Activated CD4-positive, CD25-positive, alpha-beta regulatory T cell (primary cell): ENCODE results near the gene CELF1.

Experiments used
- DNase-seq, 4 experiments: peaks; one replicate each; lab custom pipeline; 2025; lab: John Stamatoyannopoulos, UW

CELF1 gene

DNA sequence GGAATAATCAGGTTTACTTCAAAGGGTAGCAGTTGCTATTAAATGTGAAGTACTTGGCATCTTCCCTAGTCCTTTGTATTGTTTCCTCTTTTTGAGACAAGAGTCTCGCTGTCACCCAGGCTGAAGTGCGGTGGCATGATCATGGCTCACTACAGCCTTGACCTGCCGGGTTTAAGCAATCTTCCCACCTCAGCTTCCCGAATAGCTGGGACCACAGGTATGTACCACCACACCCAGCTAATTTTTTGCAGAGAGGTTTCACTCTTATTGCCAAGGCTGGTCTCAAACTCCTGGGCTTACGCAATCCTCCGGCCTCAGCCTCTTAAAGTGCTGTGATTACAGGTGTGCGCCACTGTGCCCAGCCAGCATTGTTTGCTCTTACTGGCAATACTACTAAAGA, 67.8 kb downstream of the CELF1 start:
- DNase-seq = no peak

DNA sequence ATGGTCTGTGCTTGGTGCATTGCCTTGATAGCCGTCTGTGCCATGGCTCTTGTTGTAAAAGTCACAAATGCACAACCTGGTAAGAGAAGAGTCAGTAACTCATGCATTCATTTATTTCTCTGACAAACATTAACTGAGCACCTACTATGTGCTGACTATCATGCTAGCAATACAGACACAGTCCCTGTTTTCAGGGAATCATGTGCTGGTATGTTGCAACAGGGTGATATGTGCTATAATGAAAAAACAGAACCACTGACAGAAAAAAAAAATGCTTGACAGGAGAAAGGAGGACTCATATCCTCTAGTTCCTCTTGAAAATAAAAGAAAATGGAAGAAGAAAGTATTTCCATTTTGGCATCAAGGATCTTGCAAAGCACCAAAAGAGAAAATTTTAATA, 69.5 kb downstream of the CELF1 start:
- no peak for DNase-seq

DNA sequence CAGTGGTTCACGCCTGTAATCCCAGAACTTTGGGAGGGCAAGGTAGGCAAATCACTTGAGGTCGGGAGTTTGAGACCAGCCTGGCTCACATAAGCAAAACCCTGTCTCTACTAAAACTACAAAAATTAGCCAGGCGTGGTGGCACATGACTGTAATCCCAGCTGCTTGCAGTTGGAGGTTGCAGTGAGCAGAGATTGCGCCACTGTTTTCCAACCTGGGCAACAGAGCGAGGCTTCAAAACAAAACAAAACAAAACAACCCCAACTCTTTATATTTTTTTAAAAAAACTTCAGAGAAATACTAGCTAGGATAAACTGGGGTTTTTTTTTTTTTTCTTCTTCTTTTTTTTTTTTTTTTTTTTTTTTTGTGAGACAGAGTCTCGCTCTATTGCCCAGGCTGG, 72.2 kb downstream of the CELF1 start:
- DNase-seq = no peak

DNA sequence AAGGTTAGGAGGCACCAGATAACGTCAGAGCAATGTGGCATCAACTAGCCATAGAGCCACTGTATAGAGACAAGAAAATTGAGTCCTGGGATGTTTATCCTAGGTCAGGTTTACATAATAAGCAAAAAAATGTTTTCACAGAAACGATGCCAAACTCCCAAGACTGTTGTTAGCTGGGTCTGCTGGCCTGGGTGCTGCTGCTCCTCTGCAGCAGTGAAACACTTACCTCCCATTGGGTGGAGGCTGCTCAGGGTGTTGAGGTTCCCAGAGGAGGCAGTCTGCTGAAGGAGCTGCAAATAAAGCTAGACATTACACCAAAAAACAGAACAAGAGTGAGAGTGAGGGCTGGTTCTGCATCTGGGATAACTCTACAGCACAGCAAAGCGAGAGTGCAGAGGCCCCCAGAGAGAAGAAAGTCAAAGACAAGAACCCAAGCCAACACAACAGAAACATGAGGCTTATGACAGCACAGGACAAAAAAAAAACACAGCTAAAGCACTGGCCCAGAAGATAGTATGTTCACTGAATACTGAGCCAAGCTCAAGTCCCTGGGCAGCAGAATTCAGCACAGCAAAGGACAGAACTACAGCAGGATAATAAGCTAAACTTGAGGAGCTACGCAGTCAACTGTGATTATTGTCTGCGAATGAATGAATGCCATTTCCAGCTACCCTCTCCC, 74.1 kb downstream of the CELF1 start:
- DNase-seq = no peak

DNA sequence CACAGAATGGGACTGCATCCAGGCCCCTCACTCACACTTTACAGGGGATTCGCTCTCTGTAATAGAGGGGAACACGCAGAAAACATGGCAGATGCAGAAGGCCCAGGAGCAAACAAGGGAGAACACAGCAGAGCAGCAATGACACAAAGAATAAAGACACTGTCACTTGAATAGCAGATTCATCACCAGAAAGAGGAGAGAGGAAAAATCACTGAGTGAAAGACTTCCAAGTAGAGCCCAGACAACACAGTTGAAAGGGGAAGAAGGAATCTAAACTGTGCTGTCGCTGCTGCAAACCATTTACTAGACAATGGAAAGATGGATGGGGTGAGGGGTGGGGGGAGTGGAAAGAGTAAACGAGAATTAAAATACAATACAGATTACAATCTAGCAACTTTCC, 75.2 kb downstream of the CELF1 start:
- DNase-seq = no peak

DNA sequence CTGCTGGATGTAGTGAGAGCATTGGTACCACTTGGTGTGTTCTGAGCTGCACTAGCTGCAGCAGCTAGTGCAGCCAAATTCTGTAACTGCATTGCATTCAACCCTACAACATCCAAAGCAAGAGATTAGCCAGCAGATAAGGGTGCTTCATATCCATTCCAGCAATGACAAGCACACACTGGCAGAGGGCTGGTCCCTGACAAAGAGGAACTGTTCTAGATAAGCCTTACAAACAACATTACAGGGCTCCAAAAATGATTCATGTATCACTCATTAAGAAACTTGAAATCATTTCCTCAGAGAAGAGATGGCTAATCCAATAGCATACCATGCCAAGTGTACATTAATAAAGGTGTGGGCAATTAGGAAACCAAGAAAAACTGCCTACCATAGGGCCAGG, 75.6 kb downstream of the CELF1 start:
- no peak for DNase-seq

DNA sequence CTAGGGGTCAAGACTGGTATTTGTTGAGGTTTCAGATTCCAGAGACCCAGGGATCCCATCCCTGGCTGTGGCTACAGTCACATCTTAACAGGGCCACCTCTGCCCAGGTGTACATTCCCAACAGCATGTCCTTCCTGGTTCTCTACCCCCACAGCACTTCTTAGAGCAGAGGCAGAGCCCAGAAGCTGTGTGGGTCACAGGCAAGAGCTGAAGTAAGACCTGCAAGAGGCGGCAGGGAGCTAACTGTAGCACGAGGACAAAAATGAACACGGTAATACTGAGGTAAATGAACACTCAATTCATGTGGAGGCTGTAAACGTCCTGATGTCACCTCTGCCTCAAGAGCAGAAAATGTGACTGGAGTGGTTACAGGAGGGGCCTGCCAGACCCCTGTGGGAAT, 82.3 kb downstream of the CELF1 start:
- DNase-seq = no peak

DNA sequence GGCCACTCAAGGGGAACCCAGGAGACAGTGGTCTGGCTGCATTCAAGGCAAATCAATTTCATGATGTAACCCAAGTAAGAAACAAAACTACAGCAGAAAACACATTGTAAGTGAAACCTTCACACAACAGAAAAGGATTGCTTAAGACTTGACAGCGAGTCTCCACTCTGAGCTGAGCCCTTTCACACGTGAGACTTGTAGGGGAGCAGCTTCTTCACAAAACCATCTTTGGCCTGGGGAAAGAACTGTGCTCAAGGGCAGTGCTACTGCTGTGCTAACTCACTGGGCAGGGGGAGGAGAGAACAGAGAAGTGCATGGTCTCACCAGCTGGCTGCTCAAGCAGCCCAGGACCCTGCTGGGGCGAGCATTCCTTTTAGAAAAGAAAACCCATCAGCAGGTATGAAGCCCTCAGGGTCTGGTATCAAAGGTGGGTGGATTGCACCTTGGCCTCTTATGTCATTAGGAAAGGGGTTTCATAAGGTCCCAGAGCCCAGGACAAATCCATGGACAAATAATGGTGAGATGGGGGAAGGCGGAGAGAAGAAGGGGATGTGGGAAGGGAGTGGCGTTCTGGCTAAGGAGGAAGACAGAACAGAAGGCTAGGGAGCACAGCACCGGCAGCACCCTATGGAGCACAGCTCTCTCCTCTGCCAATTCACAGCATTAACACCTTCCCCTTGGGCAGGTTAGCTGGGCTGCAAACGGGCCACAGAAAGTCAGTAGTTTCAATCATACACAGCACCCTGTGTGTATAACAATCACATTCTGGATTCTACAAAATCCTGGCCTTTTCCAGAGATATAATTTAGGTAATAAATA, 83.4 kb downstream of the CELF1 start:
- DNase-seq = no peak

DNA sequence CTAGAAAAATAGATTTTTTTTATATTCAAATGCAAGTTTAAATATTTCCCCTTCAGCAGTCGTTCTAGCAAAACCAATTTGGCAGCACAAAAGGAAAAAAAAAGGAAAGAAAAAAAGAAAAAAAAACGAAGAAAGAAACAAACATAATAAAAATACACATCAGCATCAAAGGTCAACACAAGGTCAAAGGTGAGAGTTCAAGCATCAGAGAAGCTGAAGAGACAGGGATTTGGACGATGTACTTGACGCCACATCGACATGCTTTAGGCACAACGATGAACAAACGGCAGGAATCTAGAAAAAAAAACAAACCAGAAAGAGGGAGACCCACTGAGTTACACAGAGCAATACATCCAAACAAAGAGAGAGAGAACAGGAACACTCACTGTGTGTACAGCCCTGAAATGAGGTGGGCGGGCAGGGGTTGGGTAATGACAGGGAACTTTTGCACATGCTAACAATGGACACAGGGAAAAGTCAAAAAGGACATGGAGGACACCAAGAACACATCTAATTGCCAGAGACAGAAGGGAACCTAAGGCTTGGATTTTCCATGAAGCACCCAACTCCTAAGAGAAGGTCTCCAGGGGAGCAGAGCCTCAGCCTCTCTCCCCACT, 84.2 kb downstream of the CELF1 start:
- no peak for DNase-seq

DNA sequence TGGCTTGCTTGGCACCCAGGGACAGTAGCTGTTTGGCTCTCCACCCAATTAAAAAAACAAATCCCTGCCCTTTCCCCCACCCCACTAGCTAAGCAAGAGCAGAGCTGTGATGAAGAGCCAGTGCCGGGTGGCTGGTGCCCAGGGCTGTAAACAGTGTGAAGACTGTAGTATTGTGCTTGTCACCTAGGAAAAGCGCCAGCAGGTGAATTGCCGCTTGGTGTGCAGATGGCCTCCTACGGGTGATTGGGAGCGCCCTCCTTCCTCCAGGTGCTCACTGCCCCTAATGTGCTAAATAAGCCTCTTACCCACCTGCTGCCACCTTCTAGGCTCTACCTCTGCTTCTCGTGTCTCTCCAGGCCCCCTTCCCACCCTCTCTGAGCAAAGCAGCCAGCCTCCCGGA, 85.6 kb downstream of the CELF1 start:
- DNase-seq = no peak

DNA sequence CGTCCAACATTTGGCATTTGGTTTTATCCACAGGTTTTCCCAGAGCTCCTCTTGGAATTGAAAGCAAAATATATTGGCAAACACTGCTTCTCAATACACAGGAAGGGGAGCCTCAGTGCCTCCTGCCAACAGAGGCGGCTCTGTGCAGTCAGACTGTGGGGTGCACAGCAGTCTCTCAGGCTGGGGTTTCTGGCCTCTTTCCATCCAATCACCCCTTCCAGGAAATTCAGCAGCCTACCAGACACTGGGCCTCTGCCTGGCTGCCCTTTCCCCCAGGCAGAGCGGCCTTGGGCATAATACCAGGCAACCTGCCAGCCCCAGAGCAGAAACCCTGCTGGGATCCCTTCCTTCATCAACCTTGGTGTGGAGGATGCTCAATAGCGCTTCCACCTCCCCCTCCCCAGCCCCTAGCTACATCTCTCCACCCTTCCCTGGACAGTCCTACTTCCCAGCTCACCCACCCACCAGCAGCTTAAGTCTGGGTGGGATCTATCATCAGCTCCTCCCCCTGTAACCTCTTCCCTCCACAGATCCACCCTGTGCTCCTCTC, 86.2 kb downstream of the CELF1 start:
- DNase-seq = no peak

DNA sequence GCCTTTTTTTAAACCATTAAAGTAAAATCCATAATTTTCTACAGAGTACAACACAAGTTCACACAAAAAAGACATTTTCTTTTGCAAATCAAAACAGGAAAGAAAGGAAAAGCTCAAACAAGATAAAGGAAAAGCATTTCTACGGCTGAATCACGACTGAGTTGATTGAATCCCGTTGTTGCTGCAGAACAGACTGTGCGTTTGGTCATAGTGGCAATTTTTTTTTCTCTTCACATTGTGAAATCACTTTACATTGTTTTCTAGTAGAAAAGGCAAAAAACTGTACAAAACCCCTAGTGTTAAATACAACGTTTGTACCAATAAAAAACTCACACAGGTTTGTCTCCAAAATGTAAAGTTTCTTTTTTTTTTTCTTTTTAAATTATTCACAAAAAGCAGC, 86.7 kb downstream of the CELF1 start:
- no peak for DNase-seq

DNA sequence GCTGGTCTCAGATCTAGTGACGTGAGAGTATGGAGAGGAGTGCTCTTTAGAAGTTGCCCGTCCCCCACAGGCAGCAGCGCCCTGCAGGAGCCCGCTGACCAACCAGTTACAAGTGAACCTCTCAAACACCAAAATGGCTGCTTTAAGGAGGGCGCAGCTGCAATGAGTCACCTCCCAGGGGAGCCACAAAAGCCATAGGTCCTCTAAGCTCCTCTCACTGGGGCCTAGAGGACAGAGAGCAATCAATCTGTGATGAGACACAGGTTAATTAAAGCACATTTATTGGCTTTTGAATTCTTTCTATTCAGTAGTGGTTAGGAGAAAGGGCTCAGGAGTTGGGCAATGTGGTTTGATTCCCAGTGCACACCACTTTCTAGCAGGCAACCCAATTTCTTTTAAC, 88.4 kb downstream of the CELF1 start:
- DNase-seq = no peak

DNA sequence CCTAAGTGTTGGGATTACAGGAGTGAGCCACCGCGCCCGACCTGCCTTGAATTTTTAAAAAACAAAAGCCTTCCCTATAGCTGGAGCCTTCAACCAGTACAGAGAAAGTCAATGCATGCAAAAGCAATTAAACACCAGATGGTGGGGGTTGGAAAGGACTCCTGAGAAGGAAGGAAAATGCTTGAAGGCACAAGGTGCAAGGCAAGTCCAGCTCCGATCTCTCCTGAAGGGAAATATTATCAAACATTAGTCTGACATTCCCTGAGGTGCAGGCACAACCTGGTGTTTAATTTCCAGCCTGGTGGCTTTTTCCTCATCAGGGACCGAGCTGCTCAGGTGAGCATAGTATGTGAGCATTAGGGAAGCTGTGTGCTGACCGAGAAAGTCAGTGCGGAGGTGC, 91.1 kb downstream of the CELF1 start:
- DNase-seq = no peak

DNA sequence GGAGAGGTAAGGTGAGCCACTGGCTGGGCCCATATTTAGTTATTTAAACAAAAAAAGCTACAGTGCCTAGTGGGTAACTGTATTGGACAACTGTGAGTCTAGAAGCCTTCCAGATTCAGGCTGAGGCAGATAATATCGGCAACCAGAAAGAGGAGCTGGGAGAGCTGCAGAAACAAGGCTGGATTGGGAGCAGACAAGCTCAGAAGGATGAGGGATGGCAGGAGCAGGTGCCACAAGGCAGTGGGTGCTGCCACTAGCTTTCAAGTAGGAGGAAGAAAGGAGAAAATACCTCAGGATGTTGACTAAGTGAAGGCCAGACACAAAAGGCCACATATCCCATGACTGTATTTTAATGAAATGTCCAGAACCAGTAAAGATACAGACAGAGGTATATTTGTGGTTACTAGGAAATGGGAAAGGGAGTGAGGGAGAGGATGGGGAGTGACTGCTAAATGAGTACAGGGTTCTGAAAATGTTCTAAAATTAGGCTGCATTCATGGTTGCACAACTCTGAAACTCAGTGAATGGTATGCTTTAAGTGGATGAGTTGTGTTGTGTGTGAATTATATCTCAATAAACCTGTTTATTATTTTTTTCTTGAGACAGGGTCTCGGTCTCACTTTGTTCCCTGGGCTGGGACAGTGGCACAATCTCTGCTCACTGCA, 92.2 kb downstream of the CELF1 start:
- DNase-seq = no peak

DNA sequence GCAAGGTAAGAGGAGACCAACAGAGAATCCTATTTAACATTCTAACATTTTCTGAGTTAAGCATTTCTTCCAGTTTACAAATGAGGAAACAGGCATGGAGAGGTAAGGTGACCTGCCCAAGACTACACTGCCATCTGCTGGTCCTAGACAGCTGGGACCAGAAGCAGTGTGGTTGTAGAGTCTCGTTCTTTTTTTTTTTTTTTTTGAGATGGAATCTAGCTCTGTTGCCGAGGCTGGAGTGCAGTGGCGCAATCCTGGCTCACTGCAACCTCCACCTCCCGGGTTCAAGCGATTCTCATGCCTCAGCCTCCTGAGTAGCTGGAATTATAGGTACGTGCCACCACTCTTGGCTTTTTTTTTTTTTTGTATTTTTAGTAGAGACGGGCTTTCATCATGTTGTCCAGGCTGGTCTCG, 98.7 kb downstream of the CELF1 start:
- DNase-seq = peak in 2 of 4 experiments; percentile 25 to 39

DNA sequence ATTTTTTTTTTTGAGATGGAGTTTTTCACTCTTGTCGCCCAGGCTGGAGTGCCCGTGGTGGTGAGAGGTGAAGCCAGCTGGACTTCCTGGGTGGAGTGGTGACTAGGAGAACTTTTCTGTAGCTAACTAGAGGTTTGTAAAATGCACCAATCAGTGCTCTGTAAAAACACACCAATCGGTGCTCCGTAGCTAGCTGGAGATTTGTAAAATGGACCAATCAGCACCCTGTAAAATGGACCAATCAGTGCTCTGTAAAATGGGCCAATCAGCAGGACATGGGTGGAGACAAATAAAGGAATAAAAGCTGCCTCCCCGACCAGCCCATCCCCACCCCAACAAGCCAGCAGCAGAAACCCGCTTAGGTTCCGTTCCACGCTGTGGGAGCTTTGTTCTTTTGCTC, 99.6 kb downstream of the CELF1 start:
- no peak for DNase-seq

DNA sequence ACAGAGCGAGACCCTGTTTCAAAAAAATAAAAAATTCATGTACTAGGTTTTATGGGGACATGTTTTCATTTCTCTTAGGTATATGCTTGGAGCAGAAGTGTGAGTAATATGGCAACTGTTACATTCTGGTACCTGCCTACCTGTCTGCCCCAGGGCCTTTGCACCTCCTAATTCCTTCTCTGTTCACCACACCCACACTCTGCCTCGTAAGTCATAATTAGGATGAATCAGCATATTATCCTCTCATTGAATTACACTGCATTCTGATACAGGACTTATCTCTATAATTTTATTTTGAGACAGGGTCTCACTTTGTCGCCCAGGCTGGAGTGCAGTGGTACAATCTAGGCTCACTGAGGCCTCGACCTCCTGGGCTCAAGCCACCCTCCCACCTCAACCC, 100.9 kb downstream of the CELF1 start:
- no peak for DNase-seq

DNA sequence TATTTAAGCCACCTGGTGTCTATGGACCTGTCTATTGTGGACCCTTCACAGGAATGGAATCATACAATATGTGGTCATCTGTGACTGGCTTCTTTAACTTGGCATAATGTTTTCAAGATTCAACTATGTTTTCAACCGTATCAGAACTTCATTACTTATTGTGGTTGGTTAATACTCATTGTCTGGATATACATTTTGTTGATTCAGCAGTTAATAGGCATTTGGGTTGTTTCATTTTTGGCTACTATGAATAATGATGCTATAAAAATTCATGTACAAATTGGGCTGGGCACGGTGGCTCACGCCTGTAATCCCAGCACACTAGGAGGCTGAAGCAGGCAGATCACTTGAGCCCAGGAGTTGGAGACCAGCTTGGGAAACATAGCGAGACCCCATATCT, 101.5 kb downstream of the CELF1 start:
- DNase-seq = no peak

DNA sequence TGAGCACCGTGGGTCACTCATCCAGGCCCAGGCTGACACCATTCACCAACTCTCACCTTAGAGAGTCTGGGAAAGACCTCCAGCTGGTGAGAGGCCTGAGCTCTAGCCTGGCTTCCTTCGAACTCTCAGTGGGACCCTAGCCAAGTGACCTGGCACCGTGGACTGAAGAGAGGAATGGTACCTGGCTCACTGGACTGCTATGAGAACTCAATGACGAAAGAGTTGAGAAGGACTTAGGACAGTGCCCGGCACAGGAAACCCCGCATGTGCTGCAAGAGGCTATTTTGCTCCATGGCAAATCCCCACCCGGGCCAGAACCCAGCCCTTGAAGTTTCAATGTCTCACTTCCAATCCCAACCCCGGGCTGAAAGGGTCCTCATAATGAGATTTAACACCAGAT, 103.4 kb downstream of the CELF1 start:
- DNase-seq = no peak

DNA sequence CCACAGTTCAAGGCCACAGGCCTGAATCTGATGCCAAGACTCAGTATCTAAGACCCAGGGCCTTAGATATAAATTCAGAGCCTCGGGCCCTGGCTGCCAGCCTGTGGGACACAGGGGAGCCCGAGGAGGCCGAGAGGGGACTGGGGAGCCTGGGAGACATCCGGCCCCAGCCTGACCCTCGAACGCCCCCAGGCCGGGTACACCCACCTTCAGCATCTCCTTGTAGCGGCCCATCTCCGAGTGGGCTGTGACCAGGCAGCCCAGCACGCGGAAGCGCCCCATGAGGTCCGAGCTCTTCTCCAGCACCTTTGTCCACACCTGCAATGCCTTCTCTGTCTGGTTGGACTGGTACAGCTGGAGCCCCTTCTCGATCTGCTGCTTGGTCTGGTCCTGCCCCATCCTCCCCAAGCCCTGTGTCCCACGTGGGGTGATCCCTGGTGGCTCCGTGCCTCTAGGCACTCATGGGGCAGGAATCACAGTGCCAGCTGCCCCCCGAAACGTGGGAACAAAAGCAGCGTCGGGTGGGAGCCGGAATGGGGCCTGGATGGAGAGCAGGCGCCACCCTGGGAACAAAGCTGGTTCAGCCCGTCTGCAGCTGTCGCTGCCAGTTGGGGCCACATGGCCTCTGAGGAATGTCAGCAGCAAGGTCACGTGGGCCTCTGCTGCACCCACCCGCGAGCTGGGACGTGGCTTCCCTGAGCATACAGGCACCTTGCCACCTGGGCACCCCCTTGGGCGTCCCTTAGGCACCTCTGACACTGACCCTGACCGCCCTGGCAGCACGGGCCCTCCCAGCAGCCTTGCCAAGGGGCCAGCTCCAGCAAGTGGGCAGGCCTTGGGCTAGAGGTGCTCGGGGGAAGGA, 104.1 kb downstream of the CELF1 start, which contains the start of gene RAPSN:
RAPSN (minus strand) TSS at position 571 of the 862 bp plus-strand sequence; CDS start at position 399, 172 bp downstream.
- DNase-seq = no peak
